Islet of Langerhans (tissue), 1 donor: ENCODE data around the gene TRMT44.

Experiments
- FAIRE-seq: peaks from one replicate; lab custom pipeline; 2011; peaks lifted over from hg19 to GRCh38; lab: Jason Lieb, UNC

TRMT44 gene

DNA sequence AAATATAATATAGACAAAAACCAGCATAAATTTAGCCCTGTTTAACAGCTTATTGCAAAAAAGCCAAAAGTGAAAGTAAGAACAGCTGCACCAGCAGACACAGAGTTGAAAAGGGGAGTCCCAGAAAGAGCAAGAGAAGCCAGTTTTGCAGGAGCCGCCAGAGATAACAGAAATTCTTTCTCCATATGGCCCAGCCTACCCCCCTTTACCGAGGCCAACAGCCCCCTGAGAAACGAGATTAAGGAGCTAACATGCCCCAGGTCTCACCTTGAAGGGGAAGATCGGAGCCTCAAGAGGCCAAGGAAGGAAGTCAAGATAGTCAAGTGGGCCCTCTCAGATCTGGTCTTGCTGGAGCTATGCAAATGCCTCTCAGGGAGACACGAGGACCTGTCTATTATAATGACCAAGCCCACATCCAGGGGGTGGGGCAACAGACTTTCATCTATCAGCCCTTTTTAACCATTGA lies 4.9 kb upstream of the TRMT44 start:
- no peak for FAIRE-seq

GRCh38 chr4:8437281-8437680 lies 3.3 kb upstream of the TRMT44 start:
- no peak for FAIRE-seq

DNA sequence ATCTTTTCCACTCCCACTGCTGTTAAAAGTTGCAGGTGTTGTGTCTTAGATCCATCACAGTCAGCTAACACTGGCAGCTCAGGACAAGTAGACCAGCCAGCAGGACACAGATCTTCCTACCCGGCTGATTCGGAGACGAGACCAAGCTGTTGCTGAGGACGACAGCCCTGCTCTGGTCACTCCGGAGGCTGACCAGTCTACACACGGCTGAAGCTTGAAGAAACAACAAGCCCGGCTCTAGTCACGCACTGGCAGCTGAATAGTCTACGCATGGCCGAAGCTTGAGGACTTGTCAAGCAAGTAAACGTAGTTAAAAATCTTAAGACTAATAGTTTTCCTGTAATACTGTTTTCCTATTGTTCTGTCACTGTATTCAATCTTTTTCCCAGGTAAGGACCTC lies 1.8 kb upstream of the TRMT44 start:
- no peak for FAIRE-seq

- FAIRE-seq: no peak
Measured at GRCh38 chr4:8439168-8439567, 1.4 kb upstream of the TRMT44 start.

DNA sequence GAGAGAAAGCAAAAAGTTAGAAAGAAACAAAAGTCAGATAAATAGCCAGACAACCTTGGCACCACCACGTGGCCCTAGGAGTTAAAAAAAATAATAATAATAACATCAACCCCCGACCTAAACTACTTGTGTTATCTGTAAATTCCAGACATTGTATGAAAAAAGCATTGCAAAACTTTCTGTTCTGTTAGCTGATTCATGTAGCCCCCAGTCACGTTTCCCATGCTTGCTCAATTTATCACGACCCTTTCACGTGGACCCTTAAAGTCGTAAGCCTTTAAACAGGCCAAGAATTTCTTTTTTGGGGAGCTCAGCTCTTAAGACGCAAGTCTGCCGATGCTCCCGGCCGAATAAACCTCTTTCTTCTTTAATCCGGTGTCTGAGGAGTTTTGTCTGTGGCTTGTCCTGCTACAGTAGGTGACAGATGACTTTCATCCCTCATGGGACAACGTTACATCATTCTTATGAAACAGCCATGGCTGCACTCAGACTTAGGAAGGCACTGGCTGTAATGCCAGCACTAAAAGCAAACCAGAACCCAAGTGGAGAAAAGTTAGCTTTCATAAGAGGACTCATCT lies 574 bp upstream of the TRMT44 start:
- no peak for FAIRE-seq

GRCh38 chr4:8441499-8442091 lies 1.0 kb downstream of the TRMT44 start:
- FAIRE-seq: no peak

DNA sequence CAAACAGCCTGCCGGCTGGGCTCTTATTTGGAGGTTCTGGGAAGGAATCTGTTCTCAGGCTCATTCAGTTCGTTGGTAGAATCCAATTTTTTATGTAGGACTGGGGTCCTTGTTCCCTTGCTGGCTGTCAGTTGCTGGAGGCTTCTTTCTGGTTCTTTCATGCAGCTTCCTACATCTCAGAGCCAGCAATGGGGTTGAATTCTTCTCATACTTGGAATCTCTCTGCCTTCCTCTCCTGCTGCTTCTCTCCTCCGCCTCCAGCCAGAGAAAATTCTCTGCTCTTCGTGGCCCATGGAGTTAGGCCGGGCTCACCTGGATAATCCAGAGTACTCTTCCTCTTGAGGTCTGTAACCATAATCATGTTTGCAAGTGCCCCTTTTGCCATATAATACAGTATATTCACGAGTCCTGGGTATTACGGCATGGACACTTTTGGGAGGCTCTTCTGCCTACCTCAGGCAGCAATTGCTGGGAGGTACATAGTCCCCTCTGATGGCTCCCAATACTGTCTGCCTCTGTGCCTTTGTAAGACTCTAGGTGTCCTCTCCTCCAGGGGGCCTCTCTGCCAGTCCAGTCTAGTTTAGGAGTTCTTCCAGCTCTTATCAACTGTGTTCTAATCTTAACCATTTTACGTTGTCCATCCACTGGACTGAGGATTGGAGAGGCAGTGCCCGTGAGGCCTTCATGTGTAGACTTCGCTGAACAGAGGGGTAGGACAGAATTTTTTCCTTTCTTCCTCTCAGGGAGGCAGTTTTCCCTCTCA lies 2.2 kb downstream of the TRMT44 start:
- no peak for FAIRE-seq

DNA sequence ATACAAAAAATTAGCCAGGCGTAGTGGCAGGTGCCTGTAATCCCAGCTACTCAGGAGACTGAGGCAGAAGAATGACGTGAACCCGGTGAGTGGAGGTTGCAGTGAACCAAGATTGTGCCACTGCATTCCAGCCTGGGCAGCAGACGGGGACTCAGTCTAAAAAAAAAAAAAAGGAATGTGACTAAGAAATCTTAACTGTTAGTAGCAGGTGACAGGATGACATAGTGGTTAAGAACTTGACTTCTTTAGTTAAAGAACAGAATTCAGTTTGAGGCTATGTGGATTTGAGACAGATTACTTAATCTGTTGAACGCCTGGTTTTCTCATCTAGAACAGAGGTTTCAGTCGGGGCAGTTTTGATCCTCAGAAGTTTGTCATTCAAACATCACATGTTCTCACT lies 3.2 kb downstream of the TRMT44 start:
- no peak for FAIRE-seq

GRCh38 chr4:8446122-8446521 lies 5.5 kb downstream of the TRMT44 start:
- no peak for FAIRE-seq

DNA sequence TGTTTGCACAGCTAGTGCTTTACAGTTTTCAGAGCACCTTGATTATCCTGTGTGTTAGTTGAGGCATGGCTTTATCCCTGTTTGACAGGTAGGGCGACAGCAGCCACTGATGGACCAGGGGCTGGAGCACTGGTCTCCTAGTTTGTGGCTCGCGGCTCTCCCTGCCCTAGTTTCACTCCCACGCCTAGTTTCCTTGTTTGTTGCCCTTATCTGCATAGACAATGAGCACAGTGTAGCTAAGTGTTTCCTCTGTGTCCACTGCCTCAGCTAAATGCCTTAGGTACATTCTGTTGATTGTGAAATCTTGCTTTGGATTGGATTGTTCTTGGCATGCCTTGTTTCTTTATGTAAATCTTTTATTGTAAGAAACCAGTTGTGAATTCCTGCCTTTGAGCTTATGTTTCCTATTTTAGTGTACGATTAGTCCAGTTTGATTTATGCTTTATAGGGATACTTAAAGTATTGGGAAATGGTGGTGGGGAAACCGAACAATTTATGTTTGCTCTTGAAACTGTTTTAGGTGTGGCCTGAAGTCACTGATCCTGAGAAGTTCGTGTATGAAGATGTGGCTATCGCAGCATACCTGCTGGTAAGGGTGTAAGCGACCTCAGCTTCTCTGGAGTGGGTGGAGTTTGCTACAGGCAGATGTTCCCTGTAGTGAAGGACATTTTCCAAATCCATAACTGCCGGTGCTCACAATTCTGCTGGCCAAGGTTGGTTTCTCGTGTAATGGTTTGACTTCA lies 11.0 kb downstream of the TRMT44 start:
- FAIRE-seq: no peak

DNA sequence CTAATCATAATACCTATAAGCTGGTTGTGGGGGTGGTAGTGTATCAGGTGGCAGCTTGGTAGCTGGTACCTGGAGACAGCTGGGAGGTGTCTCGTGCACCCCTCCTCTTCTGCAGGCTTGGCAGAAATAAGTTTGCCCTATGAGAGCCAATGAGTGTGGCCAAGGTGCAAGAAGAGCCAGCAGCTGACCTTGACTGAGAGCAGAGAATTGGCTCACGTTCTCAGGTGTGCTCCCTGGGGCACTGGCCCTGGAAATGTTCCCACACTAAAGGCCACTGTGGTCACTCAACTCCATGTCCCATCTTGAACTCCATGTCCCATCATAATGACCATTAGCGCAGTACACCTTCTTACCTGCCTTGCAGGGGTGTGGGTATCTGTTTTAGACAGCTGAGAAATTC lies 13.4 kb downstream of the TRMT44 start:
- FAIRE-seq: no peak

- no peak for FAIRE-seq
Measured at GRCh38 chr4:8457646-8458252, 17.2 kb downstream of the TRMT44 start.

DNA sequence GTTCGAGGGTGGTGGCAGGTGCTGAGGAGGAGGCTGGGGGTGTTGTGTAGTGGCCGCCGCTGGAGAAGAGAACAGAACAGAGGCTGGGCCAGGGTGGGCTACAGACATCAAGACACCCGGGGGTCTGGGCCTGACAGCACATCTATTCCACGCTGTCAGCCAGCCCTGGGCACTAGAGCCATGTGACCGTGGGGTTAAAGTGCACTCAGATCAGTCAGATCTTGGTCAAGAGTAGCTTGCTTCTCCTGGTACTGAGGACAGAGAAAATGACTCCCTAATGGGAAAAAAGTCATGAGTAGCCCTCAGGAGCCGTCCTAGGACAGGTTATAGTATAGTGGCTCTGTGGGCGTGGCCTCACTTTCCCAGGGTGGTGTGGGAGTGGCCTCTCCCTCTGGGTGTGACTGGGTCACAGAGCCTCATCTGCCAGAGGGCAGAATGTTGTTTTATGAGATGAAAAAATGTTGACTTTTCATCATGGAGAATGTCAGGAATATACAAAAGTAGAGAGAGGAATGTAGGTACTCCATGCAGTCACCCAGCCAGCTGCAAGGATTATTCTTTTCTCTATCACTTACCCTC lies 19.4 kb downstream of the TRMT44 start:
- no peak for FAIRE-seq

GRCh38 chr4:8461086-8461485 lies 20.5 kb downstream of the TRMT44 start:
- no peak for FAIRE-seq

GRCh38 chr4:8461616-8462015 lies 21.0 kb downstream of the TRMT44 start:
- FAIRE-seq: no peak

GRCh38 chr4:8463811-8464210 lies 23.2 kb downstream of the TRMT44 start:
- no peak for FAIRE-seq

DNA sequence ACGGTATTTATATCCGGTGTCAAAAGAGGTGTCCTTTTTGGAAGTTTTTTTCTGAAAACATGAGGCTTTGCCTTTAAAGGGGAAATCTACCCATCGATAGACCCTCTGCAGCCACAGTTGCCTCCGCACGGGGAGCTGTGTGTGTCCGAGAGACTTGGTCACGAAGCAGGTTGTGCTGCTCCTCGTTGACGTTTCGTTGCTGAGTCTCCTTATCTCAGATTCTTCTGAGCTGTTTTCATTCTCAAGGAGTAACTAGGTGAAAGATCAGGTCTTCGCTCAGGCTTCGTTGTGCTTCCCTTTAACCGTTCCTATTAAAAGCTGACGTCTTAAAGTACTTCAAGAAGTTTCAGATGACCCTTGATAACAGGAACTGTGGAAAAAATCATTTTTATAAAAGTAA lies 23.8 kb downstream of the TRMT44 start:
- FAIRE-seq: no peak

DNA sequence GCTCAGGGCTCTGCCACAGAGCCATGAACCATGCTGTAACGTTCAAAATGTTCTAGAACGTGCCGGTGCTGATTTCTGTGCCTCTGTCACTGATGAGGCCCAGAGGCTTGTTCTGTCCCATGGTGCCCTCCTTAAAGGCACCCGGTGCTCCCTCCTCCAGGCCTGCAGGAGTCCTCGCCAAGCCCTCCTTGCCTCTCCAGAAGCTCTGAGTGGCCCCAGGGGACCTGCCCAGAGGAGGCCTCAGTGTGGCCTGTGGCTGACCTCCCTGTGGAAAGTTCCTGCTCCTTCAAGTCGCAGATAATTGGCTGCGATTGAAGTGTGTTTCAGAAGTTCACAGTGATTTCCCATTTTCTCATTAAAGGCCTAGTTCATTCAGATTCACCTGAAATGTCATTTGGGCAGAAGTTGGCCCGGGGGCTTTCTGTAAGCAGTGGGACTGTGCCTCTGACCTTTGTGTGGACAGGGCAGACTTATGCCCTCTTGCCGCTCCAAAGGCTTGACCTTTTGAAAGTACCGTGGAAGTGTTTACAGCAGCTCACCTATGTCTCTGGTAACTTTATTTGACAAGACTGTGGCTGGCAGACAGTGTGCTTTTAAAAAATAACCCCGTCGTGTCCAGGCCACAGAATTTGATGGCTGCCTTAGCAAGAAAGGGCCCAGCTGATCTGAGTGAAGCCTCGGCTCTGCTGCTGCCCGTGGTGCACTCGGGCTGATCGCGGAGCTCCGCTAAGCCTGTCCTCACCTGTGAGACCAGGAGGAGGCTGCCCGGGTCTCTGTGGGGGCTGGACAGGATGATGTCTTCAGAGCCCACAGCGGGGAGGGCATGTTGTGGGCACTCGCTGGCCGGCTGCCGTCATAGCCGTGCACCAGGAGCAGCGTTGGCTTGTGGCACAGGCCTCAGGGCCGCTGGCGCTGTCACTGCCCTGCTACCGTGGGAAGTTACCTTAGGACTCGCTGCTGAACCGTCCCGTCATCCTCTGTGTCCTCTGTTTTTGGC lies 25.3 kb downstream of the TRMT44 start:
- FAIRE-seq: no peak

GRCh38 chr4:8467016-8467415 lies 26.4 kb downstream of the TRMT44 start:
- no peak for FAIRE-seq

DNA sequence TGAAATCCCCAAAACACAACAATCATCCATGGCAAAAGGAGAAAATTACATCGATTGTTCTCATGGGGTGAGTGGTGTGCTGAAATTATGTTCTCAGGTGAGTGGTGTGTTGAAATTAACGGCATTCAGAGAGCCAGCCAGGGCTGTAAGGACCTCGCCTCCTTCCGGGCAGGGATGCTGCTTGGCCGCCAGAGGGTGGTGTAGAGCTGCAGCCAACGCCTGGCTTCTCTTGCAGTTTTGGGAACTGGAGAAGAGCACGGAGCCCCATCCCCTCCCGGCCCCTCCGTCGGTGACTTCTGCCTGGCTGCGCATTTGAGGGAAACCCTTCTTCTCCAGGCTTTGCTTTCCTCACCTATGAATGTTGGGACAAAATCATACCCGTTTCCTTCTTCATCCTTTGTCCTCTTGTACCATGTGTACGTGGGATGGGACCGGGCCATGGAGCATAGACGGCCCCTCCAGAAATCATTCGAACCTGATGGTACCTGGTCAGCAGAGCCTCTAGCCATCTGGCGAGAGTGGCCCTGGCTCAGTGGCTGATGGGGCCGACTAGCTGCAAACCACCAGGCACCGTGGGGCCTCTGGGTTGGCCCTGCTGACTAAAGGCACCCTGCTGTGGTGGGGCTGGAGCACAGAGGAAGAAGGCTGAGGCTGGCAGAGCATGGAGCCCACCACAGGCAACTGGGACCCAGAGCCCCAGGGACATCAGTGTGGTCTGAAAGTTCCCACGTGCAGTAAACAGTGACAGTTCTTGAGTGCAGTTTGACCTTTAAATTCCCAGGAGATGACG lies 28.4 kb downstream of the TRMT44 start:
- no peak for FAIRE-seq
